22Rv1 (cell line): ENCODE results near the gene ZBTB20.

ENCODE experiments used
- CTCF ChIP-seq: fragments of 450-650 bp; IDR thresholded peaks from 2 replicates; pipeline ENCODE4 v1.5.1; 2017; ENCODE audit warnings: mild to moderate bottlenecking
- ZFX ChIP-seq: fragments of 450-650 bp; IDR thresholded peaks from 2 replicates; pipeline ENCODE4 v1.6.1; 2017; ENCODE audit warnings: antibody characterized with exemption, borderline replicate concordance

DNA sequence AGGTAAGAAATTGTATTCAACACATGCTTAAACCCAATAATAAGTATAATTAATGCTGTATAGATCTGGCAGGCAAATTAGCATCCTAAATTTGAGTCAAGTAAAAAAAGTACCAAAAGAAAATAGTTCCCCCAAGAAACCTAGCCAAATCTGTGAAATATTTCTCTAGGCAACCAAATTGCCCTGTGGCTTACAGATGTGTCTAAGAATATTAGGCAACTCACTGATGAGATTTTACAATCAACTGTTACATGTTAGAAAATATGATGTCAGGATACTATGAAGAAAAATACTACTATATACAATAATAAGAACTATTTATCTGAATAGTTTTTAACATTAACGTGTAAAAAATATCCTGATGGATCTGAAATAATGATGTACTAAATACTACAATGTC is 456.2 kb downstream of the ZBTB20 start:
- TF ChIP-seq CTCF (no peak), ZFX (no peak)
